Epithelial cell of esophagus (primary cell): ENCODE data around the gene TRAF2.
"Not testable (repeated sequence)": the region's sequence is repeated elsewhere in the genome, so short reads cannot be mapped to it uniquely, and the experiment has no call there.

Experiments used
- DNase-seq: peaks from one replicate; pipeline ENCODE4 v3.0.0; 2010; ENCODE audit warnings: low read depth
- H3K4me3 ChIP-seq: 2 replicates; pipeline ENCODE4 v1.5.1; 2011; ENCODE audit warnings: mild to moderate bottlenecking, low read length, control low read depth
- CTCF ChIP-seq: IDR thresholded peaks from 2 replicates; pipeline ENCODE4 v1.5.1; 2011; ENCODE audit warnings: low read depth, mild to moderate bottlenecking, low read length, control low read depth, inconsistent platforms; ENCODE audit not compliant: insufficient read depth; ENCODE audit errors: missing control alignments

TRAF2 gene

GRCh38 chr9:136885950-136886578 lies at the start of gene TRAF2:
Gene TRAF2, plus strand, starts transcription at chr9:136886516. Its CDS starts 12,225 bp downstream, at chr9:136898741.
- peak within 1 kb of the TSS; percentile 68 for H3K4me3 ChIP-seq
- TF ChIP-seq CTCF: no peak
- peak; percentile 100 for DNase-seq

- no peak overlapping the region for H3K4me3 ChIP-seq
- no peak for DNase-seq
- no peak for TF ChIP-seq CTCF
Observed at GRCh38 chr9:136837146-136837855, 49.0 kb upstream of the TRAF2 start.

- DNase-seq, H3K4me3 ChIP-seq: not testable (repeated sequence)
Observed at GRCh38 chr9:136837856-136838277, 48.4 kb upstream of the TRAF2 start.

- H3K4me3 ChIP-seq: no peak overlapping the region
- DNase-seq: no peak
- no peak for TF ChIP-seq CTCF
Observed at GRCh38 chr9:136838314-136839228, 47.7 kb upstream of the TRAF2 start.

GRCh38 chr9:136839229-136840139 lies 46.8 kb upstream of the TRAF2 start:
- DNase-seq: no peak
- H3K4me3 ChIP-seq: no peak overlapping the region
- TF ChIP-seq CTCF: no peak

GRCh38 chr9:136840140-136840876 lies 46.0 kb upstream of the TRAF2 start:
- no peak for DNase-seq
- H3K4me3 ChIP-seq: no peak overlapping the region
- TF ChIP-seq CTCF: no peak
